NK-92 treated with Interleukin-12 subunit alpha and Interleukin-12 subunit beta, amount 100 ng/mL, for 24 hours (cell line): ENCODE data around the gene C1QL1.

Source experiments
- DNase-seq: peaks from one replicate; lab custom pipeline; 2025; lab: John Stamatoyannopoulos, UW

Gene C1QL1

GRCh38 chr17:44968225-44969143 lies at the start of gene C1QL1:
TSS of gene C1QL1 (minus strand) at chr17:44968303. CDS start at chr17:44968048, 255 bp downstream.
- DNase-seq = no peak

DNA sequence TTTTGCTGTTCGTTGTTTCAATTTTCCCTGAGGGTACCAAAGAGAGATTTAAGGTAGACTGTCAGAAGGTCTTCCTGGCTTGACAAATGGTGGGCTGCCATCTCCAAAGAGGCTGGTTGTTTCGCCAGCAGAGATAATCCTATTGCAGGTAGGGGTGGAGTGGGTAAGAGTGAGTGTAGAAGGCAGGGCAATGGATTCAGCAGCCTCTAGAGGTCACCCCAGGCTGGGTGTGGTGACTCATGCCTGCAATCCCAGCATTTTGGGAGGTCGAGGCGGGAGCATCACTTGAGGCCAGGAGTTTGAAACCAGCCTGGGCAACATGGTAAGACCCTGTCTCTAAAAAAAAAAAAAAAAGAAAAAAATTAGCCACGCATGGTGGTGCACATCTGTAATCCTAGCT lies 48.7 kb upstream of the C1QL1 start:
- DNase-seq = no peak

- no peak for DNase-seq
Observed at GRCh38 chr17:45016237-45016636, 48.1 kb upstream of the C1QL1 start.

DNA sequence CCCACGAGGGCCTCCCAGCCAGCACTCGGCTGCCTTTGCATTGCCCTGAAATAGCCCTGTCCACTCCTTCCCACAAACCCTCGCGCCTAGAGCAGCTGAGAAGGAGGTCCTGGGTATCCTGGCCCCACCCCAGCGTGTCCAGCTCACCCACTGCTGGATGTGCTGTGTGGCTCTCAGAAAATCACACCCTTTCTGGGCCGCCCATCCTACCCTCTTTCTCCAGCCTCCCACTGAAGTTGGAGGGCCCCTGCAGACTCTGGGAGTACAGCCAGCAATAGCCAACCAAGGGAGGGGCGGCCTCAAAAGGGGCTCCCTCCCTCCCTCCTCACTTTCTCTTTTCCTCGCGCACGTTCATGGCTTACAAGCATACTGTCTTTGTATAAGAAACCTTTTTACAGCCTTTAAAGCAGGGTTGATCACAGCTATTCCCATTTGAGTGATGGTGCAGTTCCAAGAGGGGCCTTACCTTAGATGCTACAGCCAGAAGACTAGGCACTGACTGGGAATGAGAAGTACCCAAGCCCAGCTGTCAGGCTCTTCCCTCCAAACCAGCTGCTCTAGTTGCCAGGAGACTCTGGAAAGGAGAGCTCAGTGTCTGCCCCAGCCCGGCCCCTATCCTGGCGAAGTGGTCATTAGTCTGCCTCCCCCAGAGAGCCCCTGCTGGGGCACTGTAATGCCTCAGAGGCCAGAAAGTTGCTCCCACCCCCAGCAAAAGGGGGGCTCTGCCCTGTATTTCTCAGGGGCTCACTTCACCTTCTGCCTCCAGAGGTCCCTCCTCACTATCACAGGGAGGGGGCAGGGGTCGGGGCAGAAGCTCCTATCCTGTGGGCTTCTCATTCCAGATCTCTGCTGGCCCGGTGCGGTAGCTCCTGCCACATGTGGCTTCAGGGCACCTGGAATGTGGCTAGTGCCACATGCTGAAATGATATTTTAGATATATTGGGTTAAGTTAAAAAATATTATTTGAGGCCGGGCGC lies 45.2 kb upstream of the C1QL1 start:
- DNase-seq = no peak

DNA sequence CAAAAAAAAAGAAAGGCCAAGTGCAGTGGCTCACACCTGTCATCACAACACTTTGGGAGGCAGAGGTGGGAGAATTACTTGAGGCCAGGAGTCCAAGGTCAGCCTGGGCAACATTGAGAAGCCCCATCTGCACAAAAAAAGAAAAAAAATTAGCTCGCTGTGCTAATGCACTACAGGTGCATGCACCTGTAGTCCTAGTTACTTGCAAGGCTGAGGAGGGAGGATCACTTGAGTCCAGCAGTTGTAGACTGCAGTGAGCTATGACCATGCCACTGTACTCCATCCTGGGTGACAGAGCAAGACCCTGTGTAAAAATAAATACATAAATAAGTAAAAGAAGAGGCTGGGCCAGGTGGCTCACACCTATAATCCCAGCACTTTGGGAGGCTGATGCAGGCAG lies 43.7 kb upstream of the C1QL1 start:
- no peak for DNase-seq

DNA sequence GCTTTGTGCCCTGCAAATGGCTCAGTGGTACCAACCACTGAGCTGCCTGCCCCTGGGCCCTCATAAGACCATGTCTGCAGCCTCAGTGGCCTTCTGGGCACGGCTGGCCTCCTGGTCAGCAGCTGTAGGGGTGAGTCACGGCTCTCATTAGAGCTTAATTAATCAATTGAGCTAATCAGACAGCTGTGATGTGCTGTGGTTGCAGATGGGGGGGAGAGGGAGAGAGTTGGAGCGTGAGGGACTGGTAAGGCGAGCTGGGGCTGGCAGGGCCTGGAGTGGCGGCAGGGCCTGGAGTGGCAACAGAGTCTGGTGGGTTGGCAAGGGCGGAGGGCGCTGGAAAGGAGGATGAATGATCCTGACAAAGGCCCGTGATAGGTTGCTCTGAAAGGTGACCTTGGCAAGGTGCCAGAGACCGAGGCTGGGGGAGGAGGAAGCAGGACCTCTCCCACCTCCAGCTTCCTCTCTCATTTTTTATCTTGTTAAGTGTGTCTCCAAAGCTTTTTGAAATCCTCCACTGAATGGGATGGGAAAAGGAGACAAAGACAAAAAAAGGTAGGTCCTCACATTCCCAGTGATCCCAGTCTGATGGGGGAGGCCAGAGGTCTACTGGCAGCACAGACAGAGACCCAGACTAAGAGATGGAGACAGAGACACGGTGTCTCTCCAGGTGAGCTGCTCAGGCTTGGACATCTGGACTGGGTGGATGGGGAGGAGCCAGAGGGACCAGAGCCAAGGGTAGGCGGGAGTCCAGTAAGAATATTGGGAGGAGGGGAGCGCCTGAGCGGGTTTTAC lies 41.8 kb upstream of the C1QL1 start:
- DNase-seq = no peak

DNA sequence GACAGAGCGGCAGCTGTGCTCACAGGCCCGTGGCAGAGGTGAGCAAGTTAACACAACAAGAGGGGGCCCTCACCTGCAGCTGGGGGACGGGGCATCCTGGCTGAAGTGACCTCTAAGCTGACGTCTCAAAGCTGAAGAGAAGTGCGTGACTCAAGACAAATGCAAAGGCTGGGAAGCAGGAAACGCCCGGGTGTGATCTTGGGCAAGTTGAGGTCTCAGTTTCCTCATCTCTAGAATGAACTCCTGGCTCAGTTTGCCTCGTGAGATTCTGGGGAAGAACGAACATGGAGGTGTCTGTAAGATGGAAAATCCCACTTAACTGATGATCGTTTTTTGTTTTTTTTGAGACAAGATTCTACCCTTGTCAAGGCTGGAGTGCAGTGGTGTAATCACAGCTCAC lies 40.1 kb upstream of the C1QL1 start:
- no peak for DNase-seq

GRCh38 chr17:45006927-45007461 lies 38.9 kb upstream of the C1QL1 start:
- DNase-seq = no peak

- no peak for DNase-seq
Observed at GRCh38 chr17:45005700-45006099, 37.6 kb upstream of the C1QL1 start.

- DNase-seq = no peak
Observed at GRCh38 chr17:45004388-45004787, 36.3 kb upstream of the C1QL1 start.

DNA sequence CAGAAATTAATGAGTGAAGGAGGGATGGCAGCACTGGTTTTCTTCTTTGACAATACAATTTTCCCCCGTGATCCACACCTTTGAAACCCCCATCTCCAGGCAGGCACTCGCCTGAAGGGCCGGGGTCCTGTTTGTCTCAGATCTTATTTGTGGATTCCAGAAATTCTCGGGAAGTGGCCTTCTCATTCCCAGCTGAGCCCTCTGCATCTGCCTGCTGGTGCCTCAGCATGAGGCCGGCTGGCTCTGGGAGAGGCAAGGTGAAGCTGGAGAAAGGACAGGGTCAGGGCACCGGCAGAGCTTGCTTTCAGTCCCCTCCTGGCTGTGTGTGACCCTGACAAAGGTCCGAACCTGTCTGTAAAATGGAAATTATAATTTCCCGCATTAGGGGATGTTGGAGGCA lies 35.8 kb upstream of the C1QL1 start:
- DNase-seq = no peak

- DNase-seq = no peak
Observed at GRCh38 chr17:45001310-45001709, 33.2 kb upstream of the C1QL1 start.

DNA sequence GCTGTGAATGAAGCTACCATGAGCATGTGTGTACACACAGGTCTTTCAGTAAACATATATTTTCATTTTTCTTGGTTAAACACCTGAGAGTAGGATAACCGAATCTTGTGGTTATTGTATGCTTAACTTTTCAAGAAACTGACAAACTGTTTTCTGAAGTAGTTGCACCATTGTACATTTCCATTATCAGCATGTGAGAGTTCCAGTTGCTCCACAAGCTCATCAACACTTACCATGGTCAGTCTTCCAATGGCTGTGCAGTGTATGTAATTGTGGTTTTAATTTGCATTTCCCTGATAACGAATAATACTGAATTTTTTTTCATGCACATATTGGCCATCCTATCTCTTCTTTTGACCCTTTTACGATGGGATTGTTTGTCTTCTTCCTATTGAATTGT lies 31.3 kb upstream of the C1QL1 start:
- DNase-seq = no peak

DNA sequence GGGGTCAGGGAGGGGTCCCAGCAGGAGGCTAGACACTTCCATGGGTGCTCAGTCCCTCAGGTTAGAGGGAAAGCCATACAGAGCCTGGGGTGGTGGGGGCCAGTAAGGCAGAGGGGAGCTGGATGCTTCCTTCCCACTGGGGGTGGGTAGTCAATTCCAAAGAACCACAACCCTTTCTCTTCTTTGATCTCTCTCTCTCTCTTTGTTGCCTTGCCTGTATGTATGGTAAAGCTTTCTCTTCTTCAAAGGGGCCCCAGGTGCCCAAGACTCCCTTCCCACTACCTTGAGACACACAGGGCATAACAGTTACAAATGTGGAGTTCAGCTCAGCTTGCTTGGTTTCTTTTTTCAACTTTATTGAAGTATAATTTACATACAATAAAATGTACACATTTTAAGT lies 30.5 kb upstream of the C1QL1 start:
- no peak for DNase-seq

- no peak for DNase-seq
Observed at GRCh38 chr17:44997733-44998520, 29.8 kb upstream of the C1QL1 start.

DNA sequence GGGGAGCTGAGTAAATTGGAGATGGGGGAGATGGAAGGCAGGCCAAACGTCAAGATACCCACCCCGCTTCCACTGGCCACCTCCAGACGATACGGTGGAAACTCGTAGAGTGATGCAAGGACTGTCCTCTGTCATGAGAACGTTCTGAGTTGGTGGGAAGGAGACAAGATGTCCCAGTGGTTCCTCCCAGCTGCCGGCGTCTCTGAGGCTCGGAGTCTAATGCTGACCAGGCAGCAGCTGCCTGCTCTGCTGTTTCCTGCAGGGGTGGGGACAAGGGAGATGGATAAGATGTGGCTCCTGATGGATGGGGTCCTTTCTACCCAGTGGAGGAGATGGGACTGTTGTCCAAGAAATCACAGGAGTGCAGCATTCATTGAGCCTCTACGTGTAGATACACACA lies 28.2 kb upstream of the C1QL1 start:
- DNase-seq = no peak

DNA sequence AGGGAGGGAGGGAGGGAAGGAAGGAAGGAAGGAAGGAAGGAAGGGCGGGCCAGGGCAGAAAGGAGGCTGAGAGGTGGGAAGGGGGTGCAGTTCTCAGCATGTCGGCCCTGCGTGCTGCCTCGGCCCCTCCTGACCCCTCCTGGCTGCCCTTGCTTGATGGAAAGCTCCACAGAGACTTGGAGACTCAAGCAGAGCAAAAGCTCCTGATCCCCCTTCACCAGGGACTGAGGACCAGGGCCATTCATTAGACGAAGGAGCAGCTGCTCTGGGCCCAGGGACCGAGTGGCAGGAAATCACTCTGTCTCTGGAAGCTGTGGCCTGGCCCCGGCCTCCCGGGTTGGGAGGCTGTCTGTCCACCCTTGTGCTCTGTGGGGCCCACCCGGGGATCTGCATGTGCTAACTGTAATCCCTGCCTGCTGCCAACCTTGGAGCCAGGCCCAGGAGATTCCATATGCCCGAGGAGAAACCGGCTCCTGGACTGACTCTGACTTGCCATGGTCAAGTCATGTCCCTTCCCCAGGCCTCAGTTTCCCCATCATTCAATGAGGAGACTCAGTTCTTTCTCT lies 27.4 kb upstream of the C1QL1 start:
- DNase-seq = no peak

GRCh38 chr17:44992242-44992939 lies 24.3 kb upstream of the C1QL1 start:
- no peak for DNase-seq

DNA sequence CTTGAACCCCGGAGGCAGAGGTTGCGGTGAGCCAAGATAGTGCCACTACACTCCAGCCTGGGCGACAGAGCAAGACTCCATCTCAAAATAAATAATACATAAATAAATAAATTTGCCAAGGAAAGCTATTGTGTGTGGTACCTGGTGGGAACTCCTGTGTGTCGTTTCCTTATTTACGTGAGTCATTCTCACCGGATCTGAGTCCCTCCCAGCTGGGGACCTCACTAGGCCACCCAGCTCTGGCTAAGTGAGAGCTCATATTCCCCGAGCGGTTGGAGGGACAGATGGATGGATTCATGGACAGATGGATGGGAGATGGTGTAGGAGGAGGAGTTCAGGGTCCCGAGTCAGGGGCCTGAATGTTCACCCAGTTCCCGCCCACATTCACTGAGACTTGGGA lies 22.9 kb upstream of the C1QL1 start:
- no peak for DNase-seq

GRCh38 chr17:44989552-44990138 lies 21.5 kb upstream of the C1QL1 start:
- DNase-seq = no peak
